Non-pigmented ciliary epithelial cell (primary cell): ENCODE results near the gene HAUS8.
A peak's percentile ranks its signal among the peaks of the same experiment; 100 is the strongest.
"Not testable (repeated sequence)": the region's sequence is repeated elsewhere in the genome, so short reads cannot be mapped to it uniquely, and the experiment has no call there.

Source experiments
- DNase-seq: peaks from one replicate; pipeline ENCODE4 v3.0.0-alpha.2; 2010; ENCODE audit warnings: low read depth

The HAUS8 gene

GRCh38 chr19:17035842-17036424 lies 39.3 kb downstream of the HAUS8 start:
- no peak for DNase-seq

GRCh38 chr19:17031741-17032140 lies 43.5 kb downstream of the HAUS8 start:
- no peak for DNase-seq

GRCh38 chr19:17027535-17027975 lies 47.7 kb downstream of the HAUS8 start:
- DNase-seq = no peak

DNA sequence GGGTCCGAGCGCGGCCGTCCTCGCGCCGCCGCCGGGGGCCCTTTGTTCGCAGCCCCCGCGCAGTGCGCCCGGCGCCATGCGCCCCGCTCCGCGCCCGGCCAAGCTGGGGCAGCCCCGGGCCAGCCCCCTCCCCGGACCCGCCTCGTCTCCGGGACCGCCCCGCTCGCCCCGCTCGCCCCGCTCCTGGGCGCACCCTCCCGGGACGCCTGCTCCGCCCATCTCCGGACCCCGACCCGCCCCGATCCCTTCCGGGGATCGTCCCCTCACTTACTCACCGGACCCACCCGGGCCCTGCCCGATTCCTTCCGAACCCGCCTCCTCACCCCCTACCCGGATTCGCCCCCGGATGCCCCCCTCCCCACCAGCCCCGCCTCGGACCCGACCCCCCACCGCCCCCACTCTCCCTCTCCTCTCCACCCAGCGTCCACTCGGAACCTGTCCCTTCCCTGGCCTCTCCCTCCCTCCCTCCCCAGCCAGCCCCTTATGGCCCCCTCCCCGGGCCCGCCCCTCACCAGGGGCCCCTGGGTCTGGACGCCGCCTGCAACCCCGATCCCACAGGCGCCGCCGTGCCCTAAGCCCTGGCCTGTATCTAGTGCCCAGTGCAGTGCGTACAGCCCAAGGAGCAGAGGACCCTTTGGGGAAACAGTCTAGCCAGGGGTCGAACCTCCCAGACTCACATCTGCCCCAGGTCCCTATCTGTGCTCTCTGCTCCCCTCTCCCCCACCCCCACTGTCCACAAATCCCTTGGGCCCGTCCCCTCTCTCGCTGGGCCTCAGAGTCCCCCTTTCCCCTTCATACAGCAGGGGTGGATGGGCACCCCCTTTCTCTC lies 48.3 kb downstream of the HAUS8 start, which contains the start of gene CPAMD8:
Gene CPAMD8 (minus strand): TSS at position 105 of the 829 bp plus-strand sequence. CDS start 168 bp downstream, outside the sequence.
- DNase-seq = no peak

GRCh38 chr19:17025991-17026658 lies 49.1 kb downstream of the HAUS8 start:
- no peak for DNase-seq

- no peak for DNase-seq
Observed at GRCh38 chr19:17025361-17025760, 49.9 kb downstream of the HAUS8 start.

- not testable (repeated sequence) for DNase-seq
Observed at GRCh38 chr19:17024941-17025340, 50.3 kb downstream of the HAUS8 start.

GRCh38 chr19:17023805-17024204 lies 51.4 kb downstream of the HAUS8 start:
- DNase-seq = no peak

- no peak for DNase-seq
Observed at GRCh38 chr19:17022738-17023137, 52.5 kb downstream of the HAUS8 start.

DNA sequence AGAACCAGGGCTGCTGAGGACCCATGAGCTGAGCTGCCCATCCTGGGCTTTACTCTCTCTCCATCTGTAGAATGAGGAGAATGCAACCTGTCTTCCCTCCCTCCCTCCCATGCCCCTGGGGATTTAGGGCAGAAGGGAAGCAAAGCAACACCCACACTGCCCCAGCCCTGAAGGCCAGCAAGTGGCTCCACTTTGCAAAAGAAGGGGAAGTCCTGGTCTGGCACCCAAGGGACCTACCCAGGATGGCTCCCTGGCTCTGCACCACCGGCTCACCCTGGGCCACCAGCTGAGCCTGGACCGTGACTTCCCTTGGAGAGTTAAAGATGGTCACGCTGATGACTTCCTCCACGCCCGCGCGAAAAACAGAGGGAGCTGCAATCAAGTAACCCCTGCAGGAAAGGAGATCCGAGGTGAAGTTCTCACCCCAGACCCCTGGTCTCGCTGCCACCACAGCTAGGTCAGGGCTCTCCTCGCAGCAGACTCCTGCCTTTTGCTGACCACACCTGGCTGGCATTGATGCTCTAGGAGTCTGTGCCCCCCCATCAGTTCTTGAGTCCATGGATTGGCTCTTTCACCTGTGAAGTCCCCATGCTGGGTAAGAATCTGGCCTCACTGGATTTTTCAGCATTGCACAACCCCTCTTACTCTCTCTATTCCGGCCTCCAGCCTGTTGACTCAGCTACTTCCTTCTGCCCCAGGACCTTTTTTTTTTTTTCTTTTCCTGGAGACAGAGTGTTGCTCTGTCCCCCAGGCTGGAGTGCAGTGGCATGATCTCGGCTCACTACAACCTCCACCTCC lies 53.3 kb downstream of the HAUS8 start:
- DNase-seq = peak; percentile 6

DNA sequence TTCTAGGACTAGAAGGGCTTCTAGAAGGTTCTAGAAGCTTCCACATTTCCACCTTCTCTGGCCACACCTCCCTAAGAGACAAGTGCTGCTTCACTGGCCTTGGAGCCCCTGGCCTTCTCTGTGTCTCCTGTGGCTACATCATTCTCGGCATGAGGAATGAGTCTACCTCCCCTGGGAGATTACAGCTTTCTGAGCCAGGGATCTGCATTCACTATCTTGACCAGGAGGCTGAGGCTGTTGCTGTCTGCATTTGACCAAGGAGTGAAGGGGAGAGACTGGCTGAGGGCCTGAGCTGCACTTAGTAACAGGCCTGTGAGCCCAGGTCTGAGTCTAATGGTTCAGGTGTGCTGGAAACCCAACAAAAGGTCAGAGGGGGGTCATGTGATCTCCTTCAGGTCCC lies 53.9 kb downstream of the HAUS8 start:
- no peak for DNase-seq

DNA sequence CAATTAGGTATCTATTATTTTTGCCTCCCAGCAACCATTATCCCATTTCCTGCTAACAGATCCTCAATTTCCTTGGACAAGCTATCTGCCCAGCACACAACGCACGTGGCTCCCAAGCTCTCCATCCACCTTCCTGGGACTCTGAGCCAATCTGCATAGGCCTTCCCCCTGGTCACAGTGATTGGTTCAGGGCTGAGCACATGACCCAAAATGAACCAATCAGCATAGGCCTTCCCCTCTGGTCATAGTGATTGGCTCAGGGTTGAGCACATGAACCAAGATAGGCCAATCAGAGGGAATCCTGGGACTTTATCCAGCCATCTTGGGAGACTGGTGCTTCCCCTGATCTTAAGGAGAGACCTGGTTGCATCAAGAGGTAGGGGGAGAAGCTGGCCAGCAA lies 54.4 kb downstream of the HAUS8 start:
- no peak for DNase-seq

DNA sequence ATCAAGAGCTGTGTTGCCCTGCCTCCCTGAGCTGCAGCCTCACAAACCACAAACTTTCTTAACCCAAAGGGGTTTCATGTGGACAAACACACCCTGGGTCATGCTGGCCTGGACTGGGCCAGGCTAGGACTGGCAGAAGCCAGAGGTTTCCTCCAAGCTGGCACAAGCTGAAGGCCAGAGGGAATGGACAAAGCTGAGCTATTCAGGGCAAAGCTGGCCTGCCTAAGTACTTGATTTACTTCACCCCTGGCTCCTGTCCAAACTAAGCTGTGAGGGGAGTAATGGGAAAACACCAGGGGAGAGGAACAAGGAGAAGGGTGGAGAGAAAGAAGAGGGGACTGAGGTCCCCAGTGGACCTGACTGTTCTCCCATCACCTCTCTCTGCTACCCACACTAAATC lies 54.9 kb downstream of the HAUS8 start:
- no peak for DNase-seq

GRCh38 chr19:17014212-17014861 lies 60.9 kb downstream of the HAUS8 start:
- not testable (repeated sequence) for DNase-seq

GRCh38 chr19:17011485-17011884 lies 63.8 kb downstream of the HAUS8 start:
- DNase-seq = no peak

- DNase-seq = no peak
Observed at GRCh38 chr19:17006579-17006978, 68.7 kb downstream of the HAUS8 start.

DNA sequence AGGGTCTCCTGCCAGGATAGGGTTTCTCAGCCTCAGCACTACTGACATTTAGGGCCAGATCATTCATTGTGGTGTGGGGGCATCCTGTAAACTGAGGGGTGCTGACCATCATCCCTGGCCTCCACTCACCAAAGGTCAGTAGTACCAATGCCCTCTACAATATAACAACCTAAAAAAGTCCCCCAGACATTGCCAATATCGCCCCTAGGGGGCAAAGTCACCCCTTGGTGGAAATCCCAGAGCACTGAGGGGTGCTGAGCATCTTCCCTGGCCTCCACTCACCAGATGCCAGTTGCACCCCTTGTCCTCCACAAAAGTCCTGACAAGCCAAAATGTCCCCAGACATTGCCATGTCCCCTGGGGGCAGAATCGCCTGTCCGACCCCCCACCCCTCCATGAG lies 70.3 kb downstream of the HAUS8 start:
- no peak for DNase-seq

GRCh38 chr19:17004386-17004785 lies 70.9 kb downstream of the HAUS8 start:
- no peak for DNase-seq

- no peak for DNase-seq
Observed at GRCh38 chr19:17002455-17002854, 72.8 kb downstream of the HAUS8 start.

DNA sequence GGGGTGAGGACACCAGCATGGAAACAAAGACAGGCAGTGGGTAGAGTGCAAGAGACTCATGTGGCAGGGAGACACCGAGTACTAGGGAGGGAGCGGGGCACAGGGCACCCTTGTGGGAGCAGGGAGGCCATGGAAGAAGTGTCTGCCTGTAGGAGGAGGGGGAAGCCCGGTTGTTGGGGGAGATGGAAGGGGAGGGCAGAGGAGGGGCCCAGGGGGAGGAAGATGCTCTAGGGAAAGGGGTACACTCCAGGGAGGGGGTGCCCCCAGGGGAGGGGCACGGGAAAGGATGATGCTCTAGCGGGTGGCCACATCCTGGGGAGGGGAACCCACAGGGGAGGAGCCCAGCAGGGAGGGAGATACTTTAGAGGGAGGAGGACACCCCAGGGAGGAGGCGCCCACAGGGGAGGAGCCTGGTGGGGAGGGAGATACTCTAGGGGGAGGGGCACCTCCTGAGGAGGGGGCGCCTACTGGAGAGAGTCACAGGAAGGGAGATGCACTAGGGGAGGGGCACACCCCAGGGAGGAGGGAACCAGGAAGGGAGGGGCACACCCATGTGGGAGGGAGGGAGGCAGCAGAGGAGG lies 73.6 kb downstream of the HAUS8 start:
- DNase-seq = no peak
